Vagina (tissue), 2 donors: ENCODE measurements around the gene HS6ST3. TPM values are rescaled to one million over a fixed set of nuclear protein-coding genes. Genes with fewer than 3 reads are reported as not detected.

Experiments
- DNase-seq, 2 donors: peaks; one replicate each; pipeline ENCODE4 v3.0.0-alpha.2; 2017; ENCODE audit errors: extremely low spot score in 2 of 2
- H3K27ac ChIP-seq: fragments of 200-600 bp; sonication (generic); one replicate; pipeline ENCODE4 v1.5.1; 2019
- H3K27me3 ChIP-seq: fragments of 200-600 bp; sonication (generic); one replicate; pipeline ENCODE4 v1.5.1; 2019
- H3K36me3 ChIP-seq, 2 donors: fragments of 200-600 bp; sonication (generic); one replicate each; pipeline ENCODE4 v1.5.1; 2017 to 2019
- H3K4me1 ChIP-seq: fragments of 200-600 bp; sonication (generic); one replicate; pipeline ENCODE4 v1.5.1; 2019
- H3K4me3 ChIP-seq, 2 donors: fragments of 200-600 bp; sonication (generic); 1 replicate in 1 of 2; 2 replicates in 1 of 2; pipeline ENCODE4 v1.5.1; 2016 to 2019
- H3K9me3 ChIP-seq: fragments of 200-600 bp; sonication (generic); one replicate; pipeline ENCODE4 v1.5.1; 2019
- CTCF ChIP-seq, 3 experiments: fragments of 450-650 bp in 2 of 3; fragments of 200-600 bp in 1 of 3; sonication (generic) in 1 of 3; IDR thresholded peaks; one replicate each; pipeline ENCODE4 v1.5.1; 2017 to 2019; ENCODE audit warnings: antibody characterized with exemption in 3 of 3, mild to moderate bottlenecking in 2 of 3, moderate library complexity in 2 of 3
- POLR2A ChIP-seq, 2 donors: fragments of 450-650 bp; IDR thresholded peaks; one replicate each; pipeline ENCODE4 v1.6.1; 2017; ENCODE audit warnings: antibody characterized with exemption in 2 of 2, mild to moderate bottlenecking in 2 of 2, moderate library complexity in 2 of 2
- POLR2AphosphoS5 ChIP-seq, 2 donors: sonication (generic); formaldehyde crosslinking; IDR thresholded peaks; one replicate each; pipeline ENCODE4 v1.9.0; 2017; ENCODE audit warnings: antibody characterized with exemption in 2 of 2, mild to moderate bottlenecking in 2 of 2, low read depth in 1 of 2; ENCODE audit not compliant: insufficient read depth in 1 of 2
- intact Hi-C: fragments of 100-400 bp; cut with DNase I; formaldehyde crosslinking; loops from one replicate; pipeline ENCODE4 v1.15.1; 2023
- total RNA-seq: library from RNA; depleted of rRNA; stranded (reverse); fragments of >200 nt; gene quantifications from one replicate; pipeline ENCODE4 v1.2.3, GENCODE V29; 2016

HS6ST3 gene
- total RNA-seq, 1 donor from 2014 or later = 0.49 TPM

- H3K4me3 ChIP-seq = no peak overlapping the region
- no peaks in the 10 kb centered on the region for H3K4me1 ChIP-seq
- intact Hi-C loops = no loop called here
- no peaks in the 10 kb centered on the region for H3K36me3 ChIP-seq
- no peaks in the 10 kb centered on the region for H3K27me3 ChIP-seq
- TF ChIP-seq POLR2A (IDR thresholded peaks at IDR 0.05) = no peak
- no peak for TF ChIP-seq CTCF (IDR thresholded peaks at IDR 0.05)
- no peak for TF ChIP-seq POLR2AphosphoS5 (IDR thresholded peaks at IDR 0.05; ENCODE audit: insufficient read depth in 1 of 2, low read depth in 1 of 2)
- H3K27ac ChIP-seq = no peak overlapping the region
- no peak for DNase-seq
- no peaks in the 10 kb centered on the region for H3K9me3 ChIP-seq
Measured at GRCh38 chr13:96338030-96338429, 248.1 kb downstream of the HS6ST3 start.

GRCh38 chr13:96342286-96342685, 252.4 kb downstream of the HS6ST3 start:
- Histone ChIP-seq H3K4me1 (no peaks in the 10 kb centered on the region), H3K27me3 (no peaks in the 10 kb centered on the region), H3K9me3 (no peaks in the 10 kb centered on the region), H3K36me3 (no peaks in the 10 kb centered on the region), H3K27ac (no peak overlapping the region), H3K4me3 (no peak overlapping the region)
- no peak for TF ChIP-seq CTCF (IDR thresholded peaks at IDR 0.05)
- TF ChIP-seq POLR2A (IDR thresholded peaks at IDR 0.05) = no peak
- TF ChIP-seq POLR2AphosphoS5 (IDR thresholded peaks at IDR 0.05; ENCODE audit: insufficient read depth in 1 of 2, low read depth in 1 of 2) = no peak
- DNase-seq = no peak
- intact Hi-C loops = no loop called here

GRCh38 chr13:96342852-96343465, 253.1 kb downstream of the HS6ST3 start:
- Histone ChIP-seq H3K4me1 (no peaks in the 10 kb centered on the region), H3K27ac (no peak overlapping the region), H3K36me3 (no peaks in the 10 kb centered on the region), H3K27me3 (no peaks in the 10 kb centered on the region), H3K4me3 (no peak overlapping the region), H3K9me3 (no peaks in the 10 kb centered on the region)
- intact Hi-C loops = no loop called here
- TF ChIP-seq POLR2A (IDR thresholded peaks at IDR 0.05) (no peak), POLR2AphosphoS5 (IDR thresholded peaks at IDR 0.05; ENCODE audit: insufficient read depth in 1 of 2, low read depth in 1 of 2) (no peak), CTCF (IDR thresholded peaks at IDR 0.05) (no peak)
- DNase-seq = no peak

GRCh38 chr13:96346921-96347320, 257.0 kb downstream of the HS6ST3 start:
- intact Hi-C loops = no loop called here
- Histone ChIP-seq H3K9me3 (no peaks in the 10 kb centered on the region), H3K4me3 (no peak overlapping the region), H3K27me3 (no peaks in the 10 kb centered on the region), H3K27ac (no peak overlapping the region), H3K4me1 (no peaks in the 10 kb centered on the region), H3K36me3 (no peaks in the 10 kb centered on the region)
- TF ChIP-seq CTCF (IDR thresholded peaks at IDR 0.05) (no peak), POLR2AphosphoS5 (IDR thresholded peaks at IDR 0.05; ENCODE audit: insufficient read depth in 1 of 2, low read depth in 1 of 2) (no peak), POLR2A (IDR thresholded peaks at IDR 0.05) (no peak)
- no peak for DNase-seq

GRCh38 chr13:96373597-96373996, 283.7 kb downstream of the HS6ST3 start:
- H3K4me3 ChIP-seq = no peak overlapping the region
- intact Hi-C loops = no loop called here
- no peaks in the 10 kb centered on the region for H3K36me3 ChIP-seq
- DNase-seq = no peak
- H3K9me3 ChIP-seq = no peaks in the 10 kb centered on the region
- TF ChIP-seq CTCF (IDR thresholded peaks at IDR 0.05) (no peak), POLR2A (IDR thresholded peaks at IDR 0.05) (no peak), POLR2AphosphoS5 (IDR thresholded peaks at IDR 0.05; ENCODE audit: insufficient read depth in 1 of 2, low read depth in 1 of 2) (no peak)
- no peaks in the 10 kb centered on the region for H3K27me3 ChIP-seq
- H3K4me1 ChIP-seq = no peaks in the 10 kb centered on the region
- no peak overlapping the region for H3K27ac ChIP-seq
